Mesenchymal stem cell (in vitro differentiated cells and primary cell): ENCODE results near the gene C9orf50.
A peak's percentile ranks its signal among the peaks of the same experiment; 100 is the strongest.

ENCODE experiments used
- DNase-seq: peaks from one replicate; pipeline ENCODE4 v3.0.0-alpha.2; 2013
- H2AFZ ChIP-seq: one replicate; pipeline ENCODE4 v1.6.1; 2013; ENCODE audit warnings: low read depth, mild to moderate bottlenecking, control low read depth, inconsistent platforms, low read length, moderate library complexity
- H2AK5ac ChIP-seq: 2 replicates; pipeline ENCODE4 v1.6.1; 2013; ENCODE audit warnings: low read length, moderate library complexity, mild to moderate bottlenecking, inconsistent platforms; ENCODE audit not compliant: severe bottlenecking
- H2BK120ac ChIP-seq: one replicate; pipeline ENCODE4 v1.6.1; 2013; ENCODE audit warnings: low read depth, mild to moderate bottlenecking, inconsistent platforms, low read length, moderate library complexity
- H2BK12ac ChIP-seq, 2 experiments: one replicate each; pipeline ENCODE4 v1.6.1; 2013; ENCODE audit warnings: inconsistent platforms in 2 of 2, low read length in 2 of 2, mild to moderate bottlenecking in 2 of 2, moderate library complexity in 2 of 2, control low read depth in 1 of 2
- H2BK15ac ChIP-seq: one replicate; pipeline ENCODE4 v1.6.1; 2013; ENCODE audit warnings: mild to moderate bottlenecking, low read depth, inconsistent platforms; ENCODE audit not compliant: poor library complexity, severe bottlenecking
- H2BK5ac ChIP-seq: 2 replicates; pipeline ENCODE4 v1.6.1; 2013; ENCODE audit warnings: low read depth, mild to moderate bottlenecking, low read length, control low read depth, inconsistent platforms; ENCODE audit not compliant: poor library complexity, severe bottlenecking
- H3K14ac ChIP-seq, 2 experiments: one replicate each; pipeline ENCODE4 v1.6.1; 2013; ENCODE audit warnings: inconsistent platforms in 2 of 2, low read length in 2 of 2, control low read depth in 1 of 2, mild to moderate bottlenecking in 1 of 2, moderate library complexity in 1 of 2
- H3K18ac ChIP-seq, 2 experiments: one replicate each; pipeline ENCODE4 v1.6.1; 2013; ENCODE audit warnings: inconsistent platforms in 2 of 2, low read length in 2 of 2, control low read depth in 1 of 2, low read depth in 1 of 2, mild to moderate bottlenecking in 1 of 2
- H3K23ac ChIP-seq, 2 experiments: one replicate each; pipeline ENCODE4 v1.6.1; 2013; ENCODE audit warnings: inconsistent platforms in 2 of 2, low read length in 2 of 2, mild to moderate bottlenecking in 2 of 2, moderate library complexity in 2 of 2, control low read depth in 1 of 2
- H3K27ac ChIP-seq: 2 replicates; pipeline ENCODE4 v1.5.1; 2013; ENCODE audit warnings: mild to moderate bottlenecking, moderate library complexity, low read length, control low read depth, inconsistent platforms; ENCODE audit not compliant: poor library complexity, severe bottlenecking
- H3K27me3 ChIP-seq, 2 experiments: 2 replicates each; pipeline versions ENCODE4 v1.6.1 to v1.7.0; 2013; ENCODE audit warnings: low read length in 2 of 2, mild to moderate bottlenecking in 2 of 2, moderate library complexity in 2 of 2, control low read depth in 1 of 2, inconsistent platforms in 1 of 2; ENCODE audit not compliant: control insufficient read depth in 1 of 2, insufficient read depth in 1 of 2
- H3K36me3 ChIP-seq, 2 experiments: 2 replicates each; pipeline versions ENCODE4 v1.6.1 to v1.7.0; 2013; ENCODE audit warnings: low read length in 2 of 2, control low read depth in 1 of 2, inconsistent platforms in 1 of 2, low read depth in 1 of 2, mild to moderate bottlenecking in 1 of 2; ENCODE audit not compliant: insufficient read depth in 2 of 2, control insufficient read depth in 1 of 2
- H3K4ac ChIP-seq, 2 experiments: one replicate each; pipeline ENCODE4 v1.6.1; 2013; ENCODE audit warnings: inconsistent platforms in 2 of 2, low read length in 2 of 2, mild to moderate bottlenecking in 2 of 2, moderate library complexity in 2 of 2, control low read depth in 1 of 2, low read depth in 1 of 2
- H3K4me1 ChIP-seq: 2 replicates; pipeline ENCODE4 v1.6.1; 2013; ENCODE audit warnings: low read depth, low read length, control low read depth; ENCODE audit not compliant: control insufficient read depth, insufficient read depth
- H3K4me2 ChIP-seq: 2 replicates; pipeline ENCODE4 v1.6.1; 2013; ENCODE audit warnings: low read length, mild to moderate bottlenecking, inconsistent platforms; ENCODE audit not compliant: poor library complexity, severe bottlenecking
- H3K4me3 ChIP-seq, 2 experiments: 2 replicates each; pipeline versions ENCODE4 v1.5.1 to v1.7.0; 2013; ENCODE audit warnings: low read length in 2 of 2, mild to moderate bottlenecking in 2 of 2, control low read depth in 1 of 2, low read depth in 1 of 2; ENCODE audit not compliant: insufficient read depth in 1 of 2
- H3K79me1 ChIP-seq: replicated peaks from 2 replicates; pipeline ENCODE4 v1.6.1; 2013; ENCODE audit warnings: mild to moderate bottlenecking, control low read depth, low read length, inconsistent platforms; ENCODE audit not compliant: poor library complexity, severe bottlenecking
- H3K9ac ChIP-seq: 2 replicates; pipeline ENCODE4 v1.7.0; 2013; ENCODE audit warnings: mild to moderate bottlenecking, low read length, moderate library complexity
- H3K9me3 ChIP-seq: 2 replicates; pipeline ENCODE4 v1.7.0; 2013; ENCODE audit warnings: mild to moderate bottlenecking, low read length; ENCODE audit not compliant: control insufficient read depth
- H4K8ac ChIP-seq: one replicate; pipeline ENCODE4 v1.6.1; 2013; ENCODE audit warnings: inconsistent platforms, mild to moderate bottlenecking, low read length, moderate library complexity
- H4K91ac ChIP-seq: one replicate; pipeline ENCODE4 v1.6.1; 2013; ENCODE audit warnings: mild to moderate bottlenecking, low read length, inconsistent platforms
- WGBS: methylation state at CpG from one replicate; pipeline ENCODE4 v1.1.7; 2013; ENCODE audit warnings: mixed read lengths; 5-methylcytosine and 5-hydroxymethylcytosine counted together

Gene C9orf50

GRCh38 chr9:129610473-129611306, 10.2 kb downstream of the C9orf50 start:
- Histone ChIP-seq H4K91ac (peak overlapping the region; percentile 96), H2BK120ac (peak overlapping the region; percentile 96), H3K4ac (peak overlapping the region; percentile 98 to 99), H2BK5ac (peak overlapping the region; percentile 35), H3K4me3 (peak overlapping the region; percentile 63 to 88), H2BK15ac (peak overlapping the region; percentile 98), H3K4me2 (peak overlapping the region; percentile 96), H3K14ac (peak overlapping the region in 1 of 2 experiments; percentile 98), H4K8ac (peak overlapping the region; percentile 99), H3K9ac (peak overlapping the region; percentile 97), H2AK5ac (peak overlapping the region; percentile 32), H3K18ac (peak overlapping the region; percentile 93 to 100), H3K23ac (peak overlapping the region in 1 of 2 experiments; percentile 10), H3K36me3 (no peaks in the 10 kb centered on the region), H2AFZ (peak overlapping the region; percentile 75), H3K27ac (no peak overlapping the region), H3K9me3 (no peaks in the 10 kb centered on the region), H3K27me3 (peaks cover 0 to 8% of the 10 kb centered on the region in 2 experiments), H3K79me1 (no peaks in the 10 kb centered on the region), H2BK12ac (peak overlapping the region; percentile 59 to 99), H3K4me1 (peaks cover 42% of the 10 kb centered on the region)
- DNase-seq = peak; percentile 74
- WGBS = under 1% methylated on average over 52 of the region's 66 CpGs

- Histone ChIP-seq H2BK12ac (peak overlapping the region in 1 of 2 experiments; percentile 42), H2BK15ac (peak overlapping the region; percentile 98), H4K91ac (peak overlapping the region; percentile 96), H3K4me2 (peak overlapping the region; percentile 96), H3K4me3 (peak overlapping the region; percentile 63 to 88), H3K4ac (peak overlapping the region; percentile 35 to 99), H3K79me1 (no peaks in the 10 kb centered on the region), H2BK5ac (peak overlapping the region; percentile 35), H2AK5ac (no peak overlapping the region), H3K27me3 (peaks cover 0 to 8% of the 10 kb centered on the region in 2 experiments), H3K4me1 (peaks cover 42% of the 10 kb centered on the region), H3K14ac (no peak overlapping the region), H4K8ac (peak overlapping the region; percentile 79), H3K9ac (peak overlapping the region; percentile 97), H2BK120ac (peak overlapping the region; percentile 83), H2AFZ (peak overlapping the region; percentile 2), H3K18ac (peak overlapping the region; percentile 83 to 100), H3K9me3 (no peaks in the 10 kb centered on the region), H3K23ac (no peak overlapping the region), H3K27ac (no peak overlapping the region), H3K36me3 (no peaks in the 10 kb centered on the region)
- DNase-seq = no peak
- WGBS = 0% methylated on average over 1 of the region's 24 CpGs
Observed at GRCh38 chr9:129610213-129610472, 10.8 kb downstream of the C9orf50 start.

GRCh38 chr9:129609486-129610212, 11.3 kb downstream of the C9orf50 start:
- Histone ChIP-seq H3K14ac (peak overlapping the region in 1 of 2 experiments; percentile 62), H3K36me3 (no peaks in the 10 kb centered on the region), H3K27me3 (peaks cover 0 to 8% of the 10 kb centered on the region in 2 experiments), H3K23ac (no peak overlapping the region), H3K4me2 (peak overlapping the region; percentile 33), H2BK120ac (peak overlapping the region; percentile 83), H2AK5ac (peak overlapping the region; percentile 57), H3K27ac (peak overlapping the region; percentile 8), H2BK12ac (peak overlapping the region; percentile 29 to 99), H3K4me1 (peaks cover 42% of the 10 kb centered on the region), H2AFZ (peak overlapping the region; percentile 47), H4K8ac (peak overlapping the region; percentile 97), H3K4me3 (peak overlapping the region; percentile 31 to 67), H3K4ac (peak overlapping the region; percentile 68 to 93), H3K79me1 (no peaks in the 10 kb centered on the region), H4K91ac (peak overlapping the region; percentile 98), H3K9ac (peak overlapping the region; percentile 84), H3K18ac (peak overlapping the region; percentile 55 to 79), H3K9me3 (no peaks in the 10 kb centered on the region), H2BK5ac (peak overlapping the region; percentile 87), H2BK15ac (peak overlapping the region; percentile 96)
- peak; percentile 53 for DNase-seq
- 42% methylated on average over 17 of the region's 30 CpGs for WGBS
